Activated T-helper 1 cell treated with anti-CD3 and anti-CD28 coated beads, Interleukin-2, amount 50 U/mL, for 16 hours (primary cell): ENCODE measurements around the gene PARD6G.
"Not testable (repeated sequence)": the region's sequence is repeated elsewhere in the genome, so short reads cannot be mapped to it uniquely, and the experiment has no call there.

Experiments
- DNase-seq, 2 donors: peaks; one replicate each; pipeline ENCODE4 v3.0.0-alpha.2; 2020; ENCODE audit warnings: low read depth in 1 of 2, low spot score in 1 of 2

The PARD6G gene

DNA sequence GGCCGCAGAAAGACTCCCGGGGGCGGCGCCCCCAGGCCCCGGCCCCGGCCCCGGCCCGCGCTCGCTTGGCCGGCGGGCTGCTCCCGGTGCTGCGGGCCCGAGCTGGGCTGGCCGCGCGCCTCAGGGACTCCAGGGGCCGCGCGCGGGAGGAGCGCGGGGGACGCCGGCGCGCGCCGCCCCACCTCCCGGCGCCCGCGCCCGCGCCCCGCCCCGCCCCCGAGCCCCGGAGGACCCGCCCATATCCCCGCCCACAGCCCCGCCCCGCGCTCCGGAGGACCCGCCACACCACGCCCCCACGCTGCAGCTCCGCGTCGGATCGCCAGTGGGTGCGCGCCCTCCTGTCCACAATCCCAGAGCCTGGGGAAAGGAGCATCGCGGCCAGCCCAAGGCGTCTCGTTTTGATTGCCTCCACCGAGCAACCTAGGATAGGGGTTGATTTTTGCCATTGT, at the start of gene PARD6G:
Gene PARD6G, minus strand, starts transcription at position 122 of the 449 bp plus-strand sequence. CDS start 166 bp downstream, outside the sequence.
- DNase-seq = peak; percentile 22 to 28

DNA sequence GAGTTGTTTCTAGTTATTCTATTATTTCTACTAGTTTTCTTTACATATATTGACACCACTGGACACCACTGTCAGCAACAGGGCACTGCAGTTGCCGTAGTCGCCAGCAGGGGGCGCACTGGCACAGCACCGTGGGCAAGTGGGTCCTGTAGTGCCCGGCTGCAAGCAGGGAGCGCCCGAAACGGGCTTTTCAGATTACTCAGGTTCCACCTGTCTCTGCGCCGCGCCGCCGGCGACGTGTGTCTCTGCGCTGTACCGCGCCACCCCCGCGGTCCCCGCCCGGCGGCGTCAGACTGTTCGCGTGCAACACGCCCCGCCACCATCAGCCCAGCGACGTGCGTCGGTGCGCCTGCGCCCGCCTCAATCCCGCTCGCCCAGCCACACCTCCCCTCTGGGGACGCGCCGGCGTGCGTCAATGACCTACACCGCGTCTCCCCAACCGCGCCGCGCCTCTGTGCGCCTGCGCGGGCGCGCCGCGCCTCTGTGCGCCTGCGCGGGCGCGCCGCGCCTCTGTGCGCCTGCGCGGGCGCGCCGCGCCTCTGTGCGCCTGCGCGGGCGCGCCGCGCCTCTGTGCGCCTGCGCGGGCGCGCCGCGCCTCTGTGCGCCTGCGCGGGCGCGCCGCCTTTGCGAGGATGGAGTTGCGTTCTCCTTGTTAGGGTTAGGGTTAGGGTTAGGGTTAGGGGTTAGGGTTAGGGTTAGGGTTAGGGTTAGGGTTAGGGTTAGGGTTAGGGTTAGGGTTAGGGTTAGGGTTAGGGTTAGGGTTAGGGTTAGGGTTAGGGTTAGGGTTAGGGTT, 15.1 kb upstream of the PARD6G start:
- not testable (repeated sequence) for DNase-seq

DNA sequence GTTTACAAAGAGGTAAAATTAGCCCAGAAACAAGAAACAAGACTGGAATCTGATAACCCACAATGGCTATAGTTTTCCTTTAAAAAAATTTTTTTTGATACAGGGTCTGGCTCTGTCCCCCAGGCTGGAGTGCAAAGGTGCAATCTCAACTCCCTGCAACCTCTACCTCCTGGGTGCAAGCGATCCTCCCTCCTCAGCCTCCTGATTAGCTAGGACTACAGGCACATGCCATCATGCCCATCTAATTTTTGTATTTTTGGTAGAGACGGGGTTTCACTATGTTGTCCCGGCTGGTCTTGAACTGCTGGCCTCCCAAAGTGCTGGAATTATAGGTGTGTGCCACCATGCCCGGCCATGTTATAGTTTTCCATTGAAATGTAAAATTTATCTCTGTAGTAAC, 12.3 kb upstream of the PARD6G start:
- DNase-seq = no peak

GRCh38 chr18:80258640-80259039, 11.3 kb upstream of the PARD6G start:
- no peak for DNase-seq

GRCh38 chr18:80257579-80258543, 10.5 kb upstream of the PARD6G start:
- peak; percentile 19 to 22 for DNase-seq

DNA sequence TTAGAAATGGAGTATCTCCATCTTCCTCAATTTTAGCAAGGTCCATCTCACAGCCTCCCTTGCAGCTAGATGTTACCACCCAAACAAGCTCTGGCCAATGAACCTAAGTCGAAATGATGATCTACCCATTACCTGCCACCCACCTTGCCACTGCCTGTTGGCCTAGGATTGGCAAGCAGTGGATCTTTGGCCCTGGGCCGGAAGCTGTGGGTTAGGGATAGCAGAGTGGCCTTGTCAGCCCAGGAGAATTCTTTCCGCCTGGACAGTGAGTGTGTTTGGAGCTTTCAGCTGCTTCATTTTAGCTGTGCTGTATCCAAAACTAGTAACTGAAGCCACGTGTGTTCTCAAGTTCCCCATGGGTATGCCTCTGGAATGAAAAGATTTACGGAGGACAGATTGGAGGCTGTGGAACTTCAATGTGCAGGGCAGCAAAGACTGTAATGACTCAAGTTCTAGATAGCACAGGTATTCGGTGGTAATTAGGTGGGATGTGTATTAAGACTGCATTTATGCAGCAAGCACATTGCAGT, 7.7 kb upstream of the PARD6G start:
- no peak for DNase-seq

GRCh38 chr18:80253871-80254492, 6.7 kb upstream of the PARD6G start:
- DNase-seq = no peak

DNA sequence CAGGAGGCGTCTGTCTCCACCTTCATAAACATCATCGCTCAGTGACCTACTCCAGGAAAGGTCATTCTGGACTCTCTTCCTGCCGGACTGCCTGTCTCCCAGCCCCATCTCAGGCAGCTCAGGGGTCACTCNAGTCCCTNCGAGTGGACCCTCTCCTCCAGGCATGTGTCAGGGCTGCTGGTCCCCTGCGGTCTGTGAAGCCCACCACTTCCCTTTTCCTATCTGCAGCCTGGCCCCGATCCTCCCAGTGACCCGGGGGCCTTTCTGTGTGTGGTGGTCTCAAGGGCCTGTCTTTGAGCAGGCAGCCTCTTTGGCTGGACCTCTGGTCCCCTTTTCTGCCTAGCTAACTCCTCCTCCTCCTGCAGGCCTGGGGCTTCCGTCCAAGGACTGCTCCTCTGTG, 5.9 kb upstream of the PARD6G start:
- DNase-seq = no peak

DNA sequence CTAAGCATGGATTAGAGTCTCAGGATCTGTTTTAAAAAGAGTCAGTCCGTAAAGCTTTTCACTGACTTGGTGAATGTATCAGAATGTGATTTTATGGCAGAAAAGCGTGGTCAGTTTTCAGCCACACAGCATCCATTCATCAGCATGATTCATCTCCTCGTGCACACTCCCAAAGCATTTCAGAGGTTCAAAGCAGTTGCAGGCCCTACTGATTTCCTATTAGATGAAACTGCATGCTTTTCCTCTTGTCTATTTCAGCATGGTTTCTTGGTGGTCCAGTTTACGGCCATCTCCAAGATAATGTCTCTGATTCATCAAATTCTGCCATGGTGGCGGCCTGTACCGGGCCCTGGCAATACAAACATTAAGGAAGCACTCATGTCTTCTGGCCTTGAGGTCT, 4.8 kb upstream of the PARD6G start:
- DNase-seq = no peak

- DNase-seq = no peak
These were observed 4.4 kb upstream of the PARD6G start for GRCh38 chr18:80251700-80252099.

GRCh38 chr18:80250740-80251364, 3.5 kb upstream of the PARD6G start:
- DNase-seq = no peak

GRCh38 chr18:80249217-80250093, 2.1 kb upstream of the PARD6G start:
- DNase-seq = no peak

GRCh38 chr18:80246445-80247392, 595 bp downstream of the PARD6G start:
- DNase-seq = no peak

DNA sequence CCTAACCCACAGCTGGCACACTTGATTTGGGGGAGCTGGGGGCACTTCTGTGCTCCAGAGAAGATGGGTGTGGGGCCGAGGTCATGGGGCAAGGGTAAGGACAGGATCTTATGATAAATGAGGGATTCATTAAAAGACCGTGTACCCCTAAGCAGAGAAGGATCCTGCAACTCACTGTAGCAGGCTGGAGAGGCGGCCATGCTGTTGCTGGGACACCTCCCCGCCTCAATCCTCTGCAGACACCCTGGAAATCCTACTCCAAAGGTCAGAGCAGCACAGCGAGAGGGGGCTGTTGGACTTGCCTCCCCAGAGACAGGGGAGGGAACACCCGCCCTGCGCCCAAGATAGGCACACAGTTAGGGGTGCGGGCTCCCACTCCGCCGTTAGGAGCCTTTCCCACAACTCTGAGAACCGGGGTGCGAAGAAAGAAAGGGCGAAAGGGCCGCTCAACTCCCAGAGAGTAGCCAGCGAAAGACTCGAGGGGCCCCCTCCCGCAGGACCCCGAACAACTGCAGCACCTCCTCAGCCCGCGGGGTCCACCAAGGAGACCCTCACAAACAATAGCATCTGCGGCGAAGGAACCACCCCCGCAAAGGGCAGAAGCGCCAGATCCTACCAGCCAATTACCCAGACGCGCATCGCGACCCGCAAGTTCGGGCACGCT, 1.4 kb downstream of the PARD6G start:
- DNase-seq = no peak

- DNase-seq = no peak
These were observed 2.2 kb downstream of the PARD6G start for GRCh38 chr18:80244956-80245730.

DNA sequence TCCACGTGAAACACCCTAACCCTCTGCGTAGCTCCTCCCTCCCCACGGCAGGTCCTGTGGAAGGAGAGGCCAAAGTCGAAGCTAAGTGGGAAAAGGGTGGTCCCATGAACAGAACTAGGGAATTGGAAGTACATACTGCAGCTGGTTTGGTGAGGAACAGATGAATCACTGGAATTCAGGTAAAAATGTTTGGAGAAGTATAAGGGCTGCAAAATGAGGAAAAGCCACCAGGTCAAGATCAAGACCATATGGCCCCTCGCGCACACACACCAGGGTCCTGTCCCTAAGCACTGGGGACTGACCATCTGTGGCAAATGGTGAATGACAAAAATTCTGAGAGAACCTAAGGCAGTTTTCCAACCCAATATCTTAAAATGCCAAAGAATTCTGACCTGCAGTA, 3.1 kb downstream of the PARD6G start:
- no peak for DNase-seq

GRCh38 chr18:80243204-80243603, 4.1 kb downstream of the PARD6G start:
- no peak for DNase-seq
